Esophagus squamous epithelium (tissue), 4 donors: ENCODE results near the gene GLI2.

Experiments
- CTCF ChIP-seq, 6 experiments: fragments of 450-650 bp in 4 of 6; fragments of 200-600 bp in 2 of 6; sonication (generic) in 2 of 6; IDR thresholded peaks; one replicate each; pipeline ENCODE4 v1.5.1; 2016 to 2019; ENCODE audit warnings: antibody characterized with exemption in 6 of 6, mild to moderate bottlenecking in 4 of 6, moderate library complexity in 4 of 6
- POLR2A ChIP-seq, 4 donors: fragments of 450-650 bp; IDR thresholded peaks; one replicate each; pipeline ENCODE4 v1.6.1; 2017; ENCODE audit warnings: antibody characterized with exemption in 4 of 4, mild to moderate bottlenecking in 4 of 4, moderate library complexity in 3 of 4

- no peak for TF ChIP-seq CTCF (IDR thresholded peaks at IDR 0.05)
- no peak for TF ChIP-seq POLR2A (IDR thresholded peaks at IDR 0.05)
Observed at GRCh38 chr2:120734930-120735651, 577 bp upstream of the GLI2 start.
